GM12801 (cell line): ENCODE results near the gene ACTN4.

Source experiments
- CTCF ChIP-seq: IDR thresholded peaks from one replicate; pipeline ENCODE4 v1.5.1; 2011; ENCODE audit warnings: control low read depth; ENCODE audit not compliant: insufficient read length; ENCODE audit errors: extremely low read depth

ACTN4 gene

GRCh38 chr19:38673030-38673429 lies 25.6 kb downstream of the ACTN4 start:
- no peak for TF ChIP-seq CTCF

GRCh38 chr19:38674388-38675171 lies 27.1 kb downstream of the ACTN4 start:
- no peak for TF ChIP-seq CTCF

- no peak for TF ChIP-seq CTCF
These were observed 28.2 kb downstream of the ACTN4 start for GRCh38 chr19:38675611-38676010.

- TF ChIP-seq CTCF, result no peak
These were observed 28.8 kb downstream of the ACTN4 start for GRCh38 chr19:38676023-38676877.

GRCh38 chr19:38676878-38677646 lies 29.6 kb downstream of the ACTN4 start:
- no peak for TF ChIP-seq CTCF

GRCh38 chr19:38678217-38678890 lies 30.9 kb downstream of the ACTN4 start:
- no peak for TF ChIP-seq CTCF
